ENCODE data around the gene RGSL1.

DNA sequence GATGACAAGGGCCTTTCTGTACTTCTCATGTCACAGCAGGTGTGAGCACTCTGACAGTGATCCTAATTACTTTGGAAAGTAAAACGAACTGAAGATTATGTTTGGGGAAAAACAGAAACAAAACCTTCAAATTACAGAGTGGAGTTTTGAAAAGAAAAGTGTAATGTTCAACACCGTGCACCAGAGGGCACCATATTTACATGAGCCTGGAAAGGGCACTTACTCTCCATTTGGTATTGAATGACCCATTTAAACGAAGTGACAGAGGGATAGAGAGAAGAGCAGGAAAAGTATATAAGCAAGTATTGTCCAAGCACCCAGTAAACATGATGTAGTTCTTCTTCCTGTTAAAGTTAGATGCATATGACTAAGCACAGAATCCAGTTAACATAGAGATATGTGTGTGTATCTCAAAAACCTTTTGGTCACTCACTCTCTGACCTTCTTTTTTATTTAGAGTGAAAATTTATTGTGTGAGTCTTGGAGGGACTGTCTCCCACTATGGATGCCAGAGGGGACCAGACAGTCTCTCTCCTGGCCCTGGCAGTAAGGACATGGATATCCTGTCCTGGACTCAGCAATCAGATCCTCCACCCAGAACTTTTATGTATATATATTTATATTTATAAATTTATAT lies 3.8 kb upstream of the RGSL1 start:
- TF ChIP-seq, protein P1, sequence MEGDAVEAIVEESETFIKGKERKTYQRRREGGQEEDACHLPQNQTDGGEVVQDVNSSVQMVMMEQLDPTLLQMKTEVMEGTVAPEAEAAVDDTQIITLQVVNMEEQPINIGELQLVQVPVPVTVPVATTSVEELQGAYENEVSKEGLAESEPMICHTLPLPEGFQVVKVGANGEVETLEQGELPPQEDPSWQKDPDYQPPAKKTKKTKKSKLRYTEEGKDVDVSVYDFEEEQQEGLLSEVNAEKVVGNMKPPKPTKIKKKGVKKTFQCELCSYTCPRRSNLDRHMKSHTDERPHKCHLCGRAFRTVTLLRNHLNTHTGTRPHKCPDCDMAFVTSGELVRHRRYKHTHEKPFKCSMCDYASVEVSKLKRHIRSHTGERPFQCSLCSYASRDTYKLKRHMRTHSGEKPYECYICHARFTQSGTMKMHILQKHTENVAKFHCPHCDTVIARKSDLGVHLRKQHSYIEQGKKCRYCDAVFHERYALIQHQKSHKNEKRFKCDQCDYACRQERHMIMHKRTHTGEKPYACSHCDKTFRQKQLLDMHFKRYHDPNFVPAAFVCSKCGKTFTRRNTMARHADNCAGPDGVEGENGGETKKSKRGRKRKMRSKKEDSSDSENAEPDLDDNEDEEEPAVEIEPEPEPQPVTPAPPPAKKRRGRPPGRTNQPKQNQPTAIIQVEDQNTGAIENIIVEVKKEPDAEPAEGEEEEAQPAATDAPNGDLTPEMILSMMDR (IDR thresholded peaks at IDR 0.05), result peak in 5 of 6 experiments; percentile 31 to 71 (median 62)
- no peak for TF ChIP-seq POLR2A (IDR thresholded peaks at IDR 0.05)
